ENCODE measurements around the gene C19orf25.
"Not testable (repeated sequence)": the region's sequence is repeated elsewhere in the genome, so short reads cannot be mapped to it uniquely, and the experiment has no call there.

C19orf25 gene

GRCh38 chr19:1483979-1484428 is 5.0 kb upstream of the C19orf25 start:
- no peak for DNase-seq (ENCODE audit: low read depth)
- H3K4me3 ChIP-seq (ENCODE audit: control insufficient read depth, low read depth, low read length) = no peak overlapping the region
- TF ChIP-seq CTCF (conservative IDR thresholded peaks at IDR 0.05; ENCODE audit: control insufficient read depth, insufficient read depth, low read depth, low read length) = no peak

- TF ChIP-seq CTCF (conservative IDR thresholded peaks at IDR 0.05; ENCODE audit: control insufficient read depth, insufficient read depth, low read depth, low read length) = no peak
- H3K4me3 ChIP-seq (ENCODE audit: control insufficient read depth, low read depth, low read length) = no peak overlapping the region
- DNase-seq (ENCODE audit: low read depth) = no peak
These were observed 4.3 kb upstream of the C19orf25 start for GRCh38 chr19:1483131-1483978.

GRCh38 chr19:1482361-1483130 is 3.5 kb upstream of the C19orf25 start:
- no peak for TF ChIP-seq CTCF (conservative IDR thresholded peaks at IDR 0.05; ENCODE audit: control insufficient read depth, insufficient read depth, low read depth, low read length)
- H3K4me3 ChIP-seq (ENCODE audit: control insufficient read depth, low read depth, low read length) = no peak overlapping the region
- DNase-seq (ENCODE audit: low read depth) = no peak

GRCh38 chr19:1481893-1482360 is 2.9 kb upstream of the C19orf25 start:
- DNase-seq (ENCODE audit: low read depth) = no peak
- no peak overlapping the region for H3K4me3 ChIP-seq (ENCODE audit: control insufficient read depth, low read depth, low read length)
- no peak for TF ChIP-seq CTCF (conservative IDR thresholded peaks at IDR 0.05; ENCODE audit: control insufficient read depth, insufficient read depth, low read depth, low read length)

GRCh38 chr19:1481224-1481892 is 2.3 kb upstream of the C19orf25 start:
- no peak for TF ChIP-seq CTCF (conservative IDR thresholded peaks at IDR 0.05; ENCODE audit: control insufficient read depth, insufficient read depth, low read depth, low read length)
- no peak overlapping the region for H3K4me3 ChIP-seq (ENCODE audit: control insufficient read depth, low read depth, low read length)
- DNase-seq (ENCODE audit: low read depth) = no peak

GRCh38 chr19:1477056-1477455 is 2.0 kb downstream of the C19orf25 start:
- not testable (repeated sequence) for H3K4me3 ChIP-seq (ENCODE audit: control insufficient read depth, low read depth, low read length); DNase-seq (ENCODE audit: low read depth)
